IMR-90 (cell line): Measurements from ENCODE around the gene NDUFAB1. TPM values are rescaled to one million over a fixed set of nuclear protein-coding genes. Genes with fewer than 3 reads are reported as not detected.

Source experiments
- ATAC-seq: fragments of 200-7000 bp; cut with Tn5 transposase; 2 replicates; pipeline ENCODE4 v1.9.1; 2020; ENCODE audit warnings: low read depth, mild to moderate bottlenecking, moderate library complexity
- BruUV-seq: library from RNA; stranded (reverse); fragments of 400-500 nt; replicated peaks from 2 replicates; lab custom pipeline; 2021; lab: Mats Ljungman, UMichigan
- CTCF ChIA-PET: fragments of 300-600 bp; formaldehyde crosslinking; extraction: SDS; loops from one replicate; lab custom pipeline; 2021; ENCODE audit warnings: antibody characterized with exemption; lab: Yijun Ruan, JAX
- POLR2A ChIA-PET: fragments of 300-600 bp; sonication (Branson Sonifier 250); formaldehyde crosslinking; loops from one replicate; lab custom pipeline; 2022; ENCODE audit warnings: antibody characterized with exemption; ENCODE audit not compliant: unreplicated experiment; lab: Charles Lee
- DNase-seq: peaks from one replicate; pipeline ENCODE4 v3.0.0; 2013
- H2AFZ ChIP-seq: replicated peaks from 2 replicates; pipeline ENCODE3; 2013; ENCODE audit warnings: low read length, mild to moderate bottlenecking; ENCODE audit not compliant: poor library complexity
- H2AK5ac ChIP-seq: 2 replicates; pipeline ENCODE4 v1.6.1; 2013; ENCODE audit warnings: low read depth, low read length, inconsistent platforms
- H2AK9ac ChIP-seq: replicated peaks from 2 replicates; pipeline ENCODE3; 2013; ENCODE audit warnings: mild to moderate bottlenecking, low read depth, low read length, moderate library complexity; ENCODE audit not compliant: poor library complexity
- H2BK120ac ChIP-seq: 2 replicates; pipeline ENCODE4 v1.6.1; 2013; ENCODE audit warnings: low read depth, low read length, inconsistent platforms
- H2BK15ac ChIP-seq: 3 replicates; pipeline ENCODE4 v1.6.1; 2013; ENCODE audit warnings: low read depth, low read length, inconsistent platforms
- H2BK20ac ChIP-seq: 2 replicates; pipeline ENCODE4 v1.6.1; 2013; ENCODE audit warnings: low read depth, mild to moderate bottlenecking, inconsistent platforms, low read length, moderate library complexity
- H2BK5ac ChIP-seq: 2 replicates; pipeline ENCODE4 v1.6.1; 2013; ENCODE audit warnings: mild to moderate bottlenecking, low read depth, low read length, inconsistent platforms; ENCODE audit not compliant: poor library complexity, severe bottlenecking
- H3K14ac ChIP-seq: replicated peaks from 2 replicates; pipeline ENCODE4 v1.6.1; 2013; ENCODE audit warnings: low read depth, low read length, inconsistent platforms
- H3K18ac ChIP-seq: 2 replicates; pipeline ENCODE4 v1.6.1; 2013; ENCODE audit warnings: low read depth, low read length, control low read depth
- H3K23ac ChIP-seq: 2 replicates; pipeline ENCODE4 v1.6.1; 2013; ENCODE audit warnings: low read depth, low read length, inconsistent platforms
- H3K27ac ChIP-seq: 2 replicates; pipeline ENCODE4 v1.5.1; 2013; ENCODE audit warnings: mild to moderate bottlenecking, control low read depth, low read length; ENCODE audit not compliant: insufficient read depth
- H3K27me3 ChIP-seq: 2 replicates; pipeline ENCODE4 v1.6.1; 2013; ENCODE audit warnings: low read length; ENCODE audit not compliant: control insufficient read depth, insufficient read depth
- H3K36me3 ChIP-seq: 2 replicates; pipeline ENCODE4 v1.6.1; 2013; ENCODE audit warnings: low read length, mixed read lengths; ENCODE audit not compliant: control insufficient read depth, insufficient read depth
- H3K4ac ChIP-seq: 2 replicates; pipeline ENCODE4 v1.6.1; 2013; ENCODE audit warnings: low read depth, low read length, inconsistent platforms
- H3K4me1 ChIP-seq: 2 replicates; pipeline ENCODE4 v1.6.1; 2013; ENCODE audit warnings: low read length, mixed read lengths; ENCODE audit not compliant: control insufficient read depth, insufficient read depth
- H3K4me2 ChIP-seq: 2 replicates; pipeline ENCODE4 v1.6.1; 2013; ENCODE audit warnings: low read depth, mild to moderate bottlenecking, control low read depth, low read length, moderate library complexity
- H3K4me3 ChIP-seq: 2 replicates; pipeline ENCODE4 v1.5.1; 2013; ENCODE audit warnings: low read depth, mild to moderate bottlenecking, control low read depth, low read length, moderate library complexity; ENCODE audit not compliant: insufficient read depth
- H3K56ac ChIP-seq: 2 replicates; pipeline ENCODE4 v1.6.1; 2013; ENCODE audit warnings: low read length, inconsistent platforms; ENCODE audit not compliant: insufficient read depth; ENCODE audit errors: extremely low read depth
- H3K79me1 ChIP-seq, 2 experiments: 2 replicates each; pipeline ENCODE4 v1.6.1; 2013; ENCODE audit warnings: low read length in 2 of 2, inconsistent platforms in 1 of 2, low read depth in 1 of 2
- H3K9ac ChIP-seq: 2 replicates; pipeline ENCODE4 v1.6.1; 2013; ENCODE audit warnings: low read depth, low read length, control low read depth
- H3K9me1 ChIP-seq: 2 replicates; pipeline ENCODE4 v1.6.1; 2013; ENCODE audit warnings: low read length, inconsistent platforms; ENCODE audit not compliant: insufficient read depth
- H3K9me3 ChIP-seq: 2 replicates; pipeline ENCODE4 v1.6.1; 2013; ENCODE audit warnings: low read length; ENCODE audit not compliant: control insufficient read depth, insufficient read depth
- H4K20me1 ChIP-seq: 2 replicates; pipeline ENCODE4 v1.6.1; 2013; ENCODE audit warnings: low read length, inconsistent platforms; ENCODE audit not compliant: insufficient read depth
- H4K5ac ChIP-seq: 2 replicates; pipeline ENCODE4 v1.6.1; 2013; ENCODE audit warnings: mild to moderate bottlenecking, low read depth, low read length, control low read depth
- H4K8ac ChIP-seq, 2 experiments: 2 replicates each; pipeline ENCODE4 v1.6.1; 2013; ENCODE audit warnings: low read depth in 2 of 2, low read length in 2 of 2, control low read depth in 1 of 2, inconsistent platforms in 1 of 2
- H4K91ac ChIP-seq: 2 replicates; pipeline ENCODE4 v1.6.1; 2013; ENCODE audit warnings: low read depth, low read length, inconsistent platforms; ENCODE audit not compliant: insufficient read depth
- BHLHE40 ChIP-seq: fragments of 150-350 bp; IDR thresholded peaks from 2 replicates; pipeline ENCODE4 v1.6.1; 2016; ENCODE audit warnings: mild to moderate bottlenecking, low read depth, low read length
- CEBPB ChIP-seq: IDR thresholded peaks from 2 replicates; pipeline ENCODE4 v1.6.1; 2012; ENCODE audit warnings: low read depth, low read length, improper control_type of control experiment
- CHD1 ChIP-seq: IDR thresholded peaks from 2 replicates; pipeline ENCODE4 v1.6.1; 2012; ENCODE audit warnings: low read depth, low read length, improper control_type of control experiment
- CTCF ChIP-seq: conservative IDR thresholded peaks from 2 replicates; pipeline ENCODE4 v1.5.1; 2012; ENCODE audit warnings: mild to moderate bottlenecking, low read depth, low read length, improper control_type of control experiment
- ELK1 ChIP-seq: fragments of 150-350 bp; IDR thresholded peaks from 2 replicates; pipeline ENCODE4 v1.6.1; 2016; ENCODE audit warnings: low read depth, mild to moderate bottlenecking, low read length, moderate library complexity, borderline replicate concordance
- FOS ChIP-seq: fragments of 150-350 bp; IDR thresholded peaks from 2 replicates; pipeline ENCODE4 v1.6.1; 2016; ENCODE audit warnings: low read depth, low read length
- MAFK ChIP-seq: IDR thresholded peaks from 2 replicates; pipeline ENCODE4 v1.6.1; 2012; ENCODE audit warnings: low read depth, low read length, improper control_type of control experiment
- MAZ ChIP-seq: IDR thresholded peaks from 2 replicates; pipeline ENCODE4 v1.6.1; 2012; ENCODE audit warnings: low read depth, mild to moderate bottlenecking, low read length, improper control_type of control experiment, moderate library complexity, borderline replicate concordance
- MXI1 ChIP-seq: IDR thresholded peaks from 2 replicates; pipeline ENCODE4 v1.6.1; 2012; ENCODE audit warnings: low read depth, mild to moderate bottlenecking, low read length, moderate library complexity, borderline replicate concordance
- NFE2L2 ChIP-seq: fragments of 150-350 bp; IDR thresholded peaks from 2 replicates; pipeline ENCODE4 v1.6.1; 2016; ENCODE audit warnings: low read depth, mild to moderate bottlenecking, low read length
- POLR2A ChIP-seq: IDR thresholded peaks from 2 replicates; pipeline ENCODE4 v1.6.1; 2012; ENCODE audit warnings: mild to moderate bottlenecking, low read depth, low read length
- RAD21 ChIP-seq: IDR thresholded peaks from 2 replicates; pipeline ENCODE4 v1.6.1; 2012; ENCODE audit warnings: low read length, improper control_type of control experiment
- RCOR1 ChIP-seq: IDR thresholded peaks from 2 replicates; pipeline ENCODE4 v1.6.1; 2012; ENCODE audit warnings: mild to moderate bottlenecking, low read length, improper control_type of control experiment; ENCODE audit not compliant: insufficient replicate concordance
- RFX5 ChIP-seq: IDR thresholded peaks from 2 replicates; pipeline ENCODE4 v1.8.0; 2012; ENCODE audit warnings: low read depth, mild to moderate bottlenecking, low read length, moderate library complexity
- SMC3 ChIP-seq: fragments of 150-350 bp; IDR thresholded peaks from 2 replicates; pipeline ENCODE4 v1.6.1; 2016; ENCODE audit warnings: low read depth, mild to moderate bottlenecking, antibody characterized with exemption, low read length, moderate library complexity
- USF2 ChIP-seq: fragments of 150-350 bp; IDR thresholded peaks from 2 replicates; pipeline ENCODE4 v1.6.1; 2017; ENCODE audit warnings: mild to moderate bottlenecking, antibody characterized with exemption, low read length, low read depth
- WGBS, 2 experiments: methylation state at CpG; one replicate each; pipeline versions ENCODE4 v1.1.5 to v1.1.7; 2013; ENCODE audit warnings: missing lambda C conversion rate in 2 of 2; ENCODE audit not compliant: insufficient read length in 1 of 2; ENCODE audit errors: extremely low coverage in 2 of 2; 5-methylcytosine and 5-hydroxymethylcytosine counted together
- dilution Hi-C: fragments of 300-500 bp; cut with HindIII; formaldehyde crosslinking; loops from one replicate; pipeline ENCODE4 v1.14.3; 2018; ENCODE audit warnings: low sequenced_read_pairs; ENCODE audit not compliant: unreplicated experiment
- in situ Hi-C: fragments of 300-500 bp; cut with MboI; formaldehyde crosslinking; loops from 3 replicates; pipeline ENCODE4 v1.14.3; 2019; ENCODE audit warnings: low sequenced_read_pairs, inconsistent platforms, mixed read lengths
- intact Hi-C: fragments of 100-400 bp; cut with micrococcal nuclease; formaldehyde crosslinking; loops from 2 replicates; pipeline ENCODE4 v1.10.0; 2022
- polyA plus RNA-seq, 3 experiments: library from polyadenylated mRNA; depleted of rRNA; stranded (reverse); fragments of >200 nt; gene quantifications; 2 replicates each; pipeline ENCODE4 v1.2.3, GENCODE V29; 2012; ENCODE audit warnings: low replicate concordance in 1 of 3
- total RNA-seq: library from RNA; depleted of rRNA; stranded (reverse); fragments of >200 nt; gene quantifications from 2 replicates; pipeline ENCODE4 v1.2.3, GENCODE V29; 2012

The NDUFAB1 gene
- total and polyA plus RNA-seq, 2 of the 4 experiments (the other 2 are of a cell fraction) = 117 to 146 TPM

GRCh38 chr16:23579371-23579770 is 16.7 kb downstream of the NDUFAB1 start:
- Histone ChIP-seq H3K79me1 (peaks cover 2 to 11% of the 10 kb centered on the region in 2 experiments), H3K23ac (no peak overlapping the region), H3K9me3 (no peaks in the 10 kb centered on the region), H4K5ac (no peak overlapping the region), H3K9me1 (0 out of 2 replicates have a peak, but pooled peaks cover 3% of the 10 kb centered on the region), H3K4me2 (no peak overlapping the region), H3K27me3 (no peaks in the 10 kb centered on the region), H3K27ac (no peak overlapping the region), H4K8ac (no peak overlapping the region), H3K4me3 (no peak overlapping the region), H3K4me1 (no peaks in the 10 kb centered on the region), H3K14ac (no peak overlapping the region), H2BK5ac (no peak overlapping the region), H3K18ac (no peak overlapping the region), H2BK120ac (no peak overlapping the region), H3K4ac (no peak overlapping the region), H3K9ac (no peak overlapping the region), H4K20me1 (peaks cover 1% of the 10 kb centered on the region), H2AK9ac (no peak overlapping the region), H2BK20ac (no peak overlapping the region), H2AK5ac (no peak overlapping the region), H2AFZ (no peak overlapping the region), H3K56ac (no peak overlapping the region), H4K91ac (no peak overlapping the region), H3K36me3 (peaks cover 37% of the 10 kb centered on the region), H2BK15ac (no peak overlapping the region)
- intact Hi-C loops (no loop called here), dilution Hi-C loops (no loop called here), in situ Hi-C loops (no loop called here)
- no TSS peak for BruUV-seq
- POLR2A ChIA-PET = no interaction called here
- TF ChIP-seq MXI1 (no peak), MAZ (no peak), CHD1 (no peak), USF2 (no peak), MAFK (no peak), ELK1 (no peak), POLR2A (no peak), SMC3 (no peak), BHLHE40 (no peak), CTCF (no peak), RFX5 (no peak), RCOR1 (no peak), RAD21 (no peak), NFE2L2 (no peak), CEBPB (no peak), FOS (no peak)
- CTCF ChIA-PET = no interaction called here
- no peak for DNase-seq
- no CpG with 5 or more reads among the region's 4 CpGs for WGBS, 2 experiments
- no peak for ATAC-seq
